Neural cell (in vitro differentiated cells): ENCODE measurements around the gene TMEM187. TPM values are rescaled to one million over a fixed set of nuclear protein-coding genes. Genes with fewer than 3 reads are reported as not detected.

Experiments
- H2AFZ ChIP-seq: fragments of 200-600, 300-800 bp; sonication (generic), shearing (Covaris generic); 2 replicates; pipeline ENCODE4 v1.6.0; 2014; ENCODE audit warnings: low read depth, mild to moderate bottlenecking, antibody characterized with exemption, low read length, moderate library complexity
- H3F3A ChIP-seq: fragments of 200-600 bp; shearing (Covaris generic); 2 replicates; pipeline ENCODE4 v1.6.1; 2016; ENCODE audit warnings: mild to moderate bottlenecking, moderate library complexity, mixed read lengths, antibody characterized with exemption, low read length; ENCODE audit not compliant: insufficient read depth, poor library complexity, severe bottlenecking
- H3K27ac ChIP-seq: fragments of 200-600, 300-800 bp; sonication (generic), shearing (Covaris generic); 2 replicates; pipeline ENCODE4 v1.5.1; 2014; ENCODE audit warnings: mild to moderate bottlenecking, low read length, moderate library complexity
- H3K27me3 ChIP-seq: fragments of 300-800, 200-600 bp; sonication (generic), shearing (Covaris generic); 2 replicates; pipeline ENCODE4 v1.6.0; 2014; ENCODE audit warnings: mild to moderate bottlenecking, low read depth, low read length, moderate library complexity; ENCODE audit not compliant: insufficient read depth
- H3K36me3 ChIP-seq: fragments of 300-800, 200-600 bp; sonication (generic), shearing (Covaris generic); 2 replicates; pipeline ENCODE4 v1.5.1; 2014; ENCODE audit warnings: mild to moderate bottlenecking, antibody characterized with exemption, low read length, moderate library complexity; ENCODE audit not compliant: insufficient read depth
- H3K4me2 ChIP-seq: fragments of 300-800, 200-600 bp; sonication (generic), shearing (Covaris generic); 2 replicates; pipeline ENCODE4 v1.6.0; 2014; ENCODE audit warnings: mild to moderate bottlenecking, low read length
- H3K4me3 ChIP-seq: fragments of 300-800, 200-600 bp; sonication (generic), shearing (Covaris generic); 2 replicates; pipeline ENCODE4 v1.5.1; 2014; ENCODE audit warnings: mild to moderate bottlenecking, low read length, moderate library complexity
- H3K79me2 ChIP-seq: fragments of 200-600 bp; shearing (Covaris generic); replicated peaks from 2 replicates; pipeline ENCODE4 v1.6.0; 2014; ENCODE audit warnings: mild to moderate bottlenecking, low read length, moderate library complexity; ENCODE audit not compliant: insufficient read depth
- H3K9ac ChIP-seq: fragments of 300-800, 200-600 bp; sonication (generic), shearing (Covaris generic); 2 replicates; pipeline ENCODE4 v1.6.1; 2016; ENCODE audit warnings: mild to moderate bottlenecking, low read length, mixed read lengths
- H3K9me2 ChIP-seq: fragments of 200-600 bp; shearing (Covaris generic); 2 replicates; pipeline ENCODE4 v1.6.1; 2016; ENCODE audit warnings: mild to moderate bottlenecking, low read length, mixed read lengths; ENCODE audit not compliant: insufficient read depth
- H3K9me3 ChIP-seq: fragments of 200-600, 300-800 bp; sonication (generic), shearing (Covaris generic); 2 replicates; pipeline ENCODE4 v1.6.1; 2016; ENCODE audit warnings: mild to moderate bottlenecking, mixed run types, low read length, moderate library complexity, mixed read lengths
- H4K20me1 ChIP-seq: fragments of 200-600 bp; shearing (Covaris generic); 2 replicates; pipeline ENCODE4 v1.6.1; 2016; ENCODE audit warnings: mild to moderate bottlenecking, mixed run types; ENCODE audit not compliant: insufficient read depth
- EP300 ChIP-seq: fragments of 450-650 bp; conservative IDR thresholded peaks from 2 replicates; pipeline ENCODE4 v1.6.1; 2014; ENCODE audit warnings: antibody characterized with exemption, mild to moderate bottlenecking, moderate library complexity; ENCODE audit not compliant: poor library complexity, severe bottlenecking
- EZH2 ChIP-seq: fragments of 200-600, 300-800 bp; shearing (Covaris generic), sonication (generic); IDR thresholded peaks from 2 replicates; pipeline ENCODE4 v1.6.1; 2014; ENCODE audit warnings: antibody characterized with exemption, low read length, borderline replicate concordance, mild to moderate bottlenecking; ENCODE audit not compliant: insufficient read depth, poor library complexity, severe bottlenecking
- MXI1 ChIP-seq: fragments of 450-650 bp; conservative IDR thresholded peaks from 2 replicates; pipeline ENCODE4 v1.6.1; 2014; ENCODE audit warnings: antibody characterized with exemption, mild to moderate bottlenecking; ENCODE audit not compliant: poor library complexity, severe bottlenecking
- POLR2AphosphoS5 ChIP-seq: IDR thresholded peaks from 2 replicates; pipeline ENCODE4 v1.6.1; 2012
- RAD21 ChIP-seq: fragments of 450-650 bp; conservative IDR thresholded peaks from 2 replicates; pipeline ENCODE4 v1.6.1; 2014; ENCODE audit warnings: antibody characterized with exemption, mild to moderate bottlenecking, moderate library complexity
- SMC3 ChIP-seq: fragments of 450-650 bp; conservative IDR thresholded peaks from 2 replicates; pipeline ENCODE4 v1.6.1; 2014; ENCODE audit warnings: antibody characterized with exemption, mild to moderate bottlenecking, moderate library complexity; ENCODE audit not compliant: poor library complexity
- TAF1 ChIP-seq: IDR thresholded peaks from 2 replicates; pipeline ENCODE4 v1.6.1; 2012; ENCODE audit warnings: low read depth
- polyA plus RNA-seq: library from polyadenylated mRNA; depleted of rRNA; stranded (reverse); fragments of >200 nt; gene quantifications from 2 replicates; pipeline ENCODE4 v1.2.3, GENCODE V29; 2014
- TF ChIP-seq, protein P1 (sequence below): IDR thresholded peaks from 2 replicates; pipeline ENCODE4 v1.6.1; 2012; ENCODE audit warnings: borderline replicate concordance
- TF ChIP-seq, protein P2 (sequence below): fragments of 450-650 bp; IDR thresholded peaks from 2 replicates; pipeline ENCODE4 v1.5.1; 2014; ENCODE audit warnings: antibody characterized with exemption, mild to moderate bottlenecking, moderate library complexity; ENCODE audit not compliant: poor library complexity, severe bottlenecking

Gene TMEM187
- polyA plus RNA-seq, 1 donor from 2014 or later, result 5.2 TPM

DNA sequence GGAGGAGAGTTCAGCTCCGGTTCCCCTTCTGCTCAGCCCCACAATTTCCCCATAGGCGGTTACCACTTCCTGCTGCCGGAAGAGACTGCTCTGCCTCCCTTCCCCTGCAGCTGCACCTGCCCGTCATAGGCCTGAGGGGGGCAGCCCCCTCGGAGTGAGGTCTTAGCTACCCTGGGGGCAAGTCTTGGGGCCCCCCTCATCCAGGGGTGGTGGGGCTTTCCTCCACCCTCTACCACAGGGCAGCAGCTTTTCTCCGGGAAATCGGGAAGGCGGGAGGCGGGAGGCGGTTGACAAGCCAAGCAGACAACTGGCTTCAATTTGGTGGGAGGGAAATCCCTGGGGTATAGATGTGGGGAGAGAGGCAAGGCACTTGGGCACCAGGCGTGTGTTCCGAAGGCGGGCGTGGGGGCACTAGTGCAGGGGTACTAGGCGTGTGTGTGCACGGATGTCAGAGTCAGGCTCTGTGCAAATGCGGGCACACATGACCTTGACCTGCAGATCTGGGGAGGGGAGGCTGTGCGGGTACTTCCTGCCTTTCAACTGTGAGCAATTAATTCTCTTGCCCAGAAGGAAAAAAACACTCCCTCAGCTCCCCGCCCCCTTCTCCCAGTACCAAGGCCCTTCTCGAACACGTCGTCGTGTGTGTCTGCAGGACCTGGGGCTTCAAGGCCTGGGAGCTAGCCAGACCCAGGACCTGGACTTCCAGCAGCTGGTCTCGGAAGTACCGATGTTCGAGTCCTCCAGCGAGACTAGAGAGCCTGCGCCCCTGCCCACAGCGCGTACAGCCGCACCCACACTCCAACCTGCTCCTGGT, 45.5 kb upstream of the TMEM187 start:
- Histone ChIP-seq H2AFZ (no peak overlapping the region), H4K20me1 (no peaks in the 10 kb centered on the region), H3K27ac (peak overlapping the region; percentile 94), H3K9me3 (no peaks in the 10 kb centered on the region), H3K79me2 (no peaks in the 10 kb centered on the region), H3K4me3 (peak overlapping the region; percentile 71), H3K27me3 (no peaks in the 10 kb centered on the region), H3K36me3 (no peaks in the 10 kb centered on the region), H3K4me2 (peak overlapping the region; percentile 80), H3K9ac (peak overlapping the region; percentile 92), H3K9me2 (no peaks in the 10 kb centered on the region), H3F3A (no peaks in the 10 kb centered on the region)
- TF ChIP-seq RAD21, result no peak
- no peak for TF ChIP-seq TAF1
- no peak for TF ChIP-seq EP300
- TF ChIP-seq, protein P1, sequence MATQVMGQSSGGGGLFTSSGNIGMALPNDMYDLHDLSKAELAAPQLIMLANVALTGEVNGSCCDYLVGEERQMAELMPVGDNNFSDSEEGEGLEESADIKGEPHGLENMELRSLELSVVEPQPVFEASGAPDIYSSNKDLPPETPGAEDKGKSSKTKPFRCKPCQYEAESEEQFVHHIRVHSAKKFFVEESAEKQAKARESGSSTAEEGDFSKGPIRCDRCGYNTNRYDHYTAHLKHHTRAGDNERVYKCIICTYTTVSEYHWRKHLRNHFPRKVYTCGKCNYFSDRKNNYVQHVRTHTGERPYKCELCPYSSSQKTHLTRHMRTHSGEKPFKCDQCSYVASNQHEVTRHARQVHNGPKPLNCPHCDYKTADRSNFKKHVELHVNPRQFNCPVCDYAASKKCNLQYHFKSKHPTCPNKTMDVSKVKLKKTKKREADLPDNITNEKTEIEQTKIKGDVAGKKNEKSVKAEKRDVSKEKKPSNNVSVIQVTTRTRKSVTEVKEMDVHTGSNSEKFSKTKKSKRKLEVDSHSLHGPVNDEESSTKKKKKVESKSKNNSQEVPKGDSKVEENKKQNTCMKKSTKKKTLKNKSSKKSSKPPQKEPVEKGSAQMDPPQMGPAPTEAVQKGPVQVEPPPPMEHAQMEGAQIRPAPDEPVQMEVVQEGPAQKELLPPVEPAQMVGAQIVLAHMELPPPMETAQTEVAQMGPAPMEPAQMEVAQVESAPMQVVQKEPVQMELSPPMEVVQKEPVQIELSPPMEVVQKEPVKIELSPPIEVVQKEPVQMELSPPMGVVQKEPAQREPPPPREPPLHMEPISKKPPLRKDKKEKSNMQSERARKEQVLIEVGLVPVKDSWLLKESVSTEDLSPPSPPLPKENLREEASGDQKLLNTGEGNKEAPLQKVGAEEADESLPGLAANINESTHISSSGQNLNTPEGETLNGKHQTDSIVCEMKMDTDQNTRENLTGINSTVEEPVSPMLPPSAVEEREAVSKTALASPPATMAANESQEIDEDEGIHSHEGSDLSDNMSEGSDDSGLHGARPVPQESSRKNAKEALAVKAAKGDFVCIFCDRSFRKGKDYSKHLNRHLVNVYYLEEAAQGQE, result no peak
- no peak for TF ChIP-seq SMC3
- TF ChIP-seq EZH2, result no peak
- TF ChIP-seq, protein P2, sequence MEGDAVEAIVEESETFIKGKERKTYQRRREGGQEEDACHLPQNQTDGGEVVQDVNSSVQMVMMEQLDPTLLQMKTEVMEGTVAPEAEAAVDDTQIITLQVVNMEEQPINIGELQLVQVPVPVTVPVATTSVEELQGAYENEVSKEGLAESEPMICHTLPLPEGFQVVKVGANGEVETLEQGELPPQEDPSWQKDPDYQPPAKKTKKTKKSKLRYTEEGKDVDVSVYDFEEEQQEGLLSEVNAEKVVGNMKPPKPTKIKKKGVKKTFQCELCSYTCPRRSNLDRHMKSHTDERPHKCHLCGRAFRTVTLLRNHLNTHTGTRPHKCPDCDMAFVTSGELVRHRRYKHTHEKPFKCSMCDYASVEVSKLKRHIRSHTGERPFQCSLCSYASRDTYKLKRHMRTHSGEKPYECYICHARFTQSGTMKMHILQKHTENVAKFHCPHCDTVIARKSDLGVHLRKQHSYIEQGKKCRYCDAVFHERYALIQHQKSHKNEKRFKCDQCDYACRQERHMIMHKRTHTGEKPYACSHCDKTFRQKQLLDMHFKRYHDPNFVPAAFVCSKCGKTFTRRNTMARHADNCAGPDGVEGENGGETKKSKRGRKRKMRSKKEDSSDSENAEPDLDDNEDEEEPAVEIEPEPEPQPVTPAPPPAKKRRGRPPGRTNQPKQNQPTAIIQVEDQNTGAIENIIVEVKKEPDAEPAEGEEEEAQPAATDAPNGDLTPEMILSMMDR, result no peak

DNA sequence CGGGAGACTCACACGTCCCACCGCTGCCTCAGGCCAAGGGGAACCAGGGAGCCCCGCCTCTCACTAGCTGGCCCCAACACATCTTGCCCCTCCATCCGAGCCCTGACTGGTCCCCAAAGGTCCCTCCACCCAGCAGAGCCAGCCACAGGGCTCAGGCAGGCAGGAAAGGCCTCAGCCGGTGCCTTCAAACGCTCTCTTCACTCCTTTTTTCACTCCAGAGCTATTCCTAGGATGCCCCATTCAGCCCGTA, 45.0 kb upstream of the TMEM187 start:
- Histone ChIP-seq H2AFZ (no peak overlapping the region), H3K4me3 (peak overlapping the region; percentile 71)

More for the DNA sequence above, 45.0 kb upstream of the TMEM187 start:
- Histone ChIP-seq H3F3A (no peaks in the 10 kb centered on the region), H4K20me1 (no peaks in the 10 kb centered on the region), H3K9ac (peak overlapping the region; percentile 92), H3K9me2 (no peaks in the 10 kb centered on the region), H3K27ac (peak overlapping the region; percentile 94), H3K4me2 (peak overlapping the region; percentile 80), H3K36me3 (no peaks in the 10 kb centered on the region), H3K9me3 (no peaks in the 10 kb centered on the region), H3K27me3 (no peaks in the 10 kb centered on the region), H3K79me2 (no peaks in the 10 kb centered on the region)
- TF ChIP-seq, protein P1, result no peak
- TF ChIP-seq EZH2, result no peak
- TF ChIP-seq POLR2AphosphoS5, result no peak
- no peak for TF ChIP-seq MXI1
- TF ChIP-seq, protein P2, result no peak
- TF ChIP-seq TAF1, result no peak
- no peak for TF ChIP-seq SMC3
- no peak for TF ChIP-seq RAD21
- no peak for TF ChIP-seq EP300
